Measurements from ENCODE around the gene CITED1. TPM values are rescaled to one million over a fixed set of nuclear protein-coding genes. Genes with fewer than 3 reads are reported as not detected.

The CITED1 gene
- total RNA-seq, 1 experiment from 2014 or later = 2.8 TPM

GRCh38 chrX:72258174-72258573 lies 47.5 kb downstream of the CITED1 start (continued):
- TF ChIP-seq SRF (IDR thresholded peaks at IDR 0.05; ENCODE audit: low read depth) = no peak
- TF ChIP-seq ZNF274 (IDR thresholded peaks at IDR 0.05; ENCODE audit: low read depth, low read length) = no peak
- TF ChIP-seq EZH2 (IDR thresholded peaks at IDR 0.05) = no peak

GRCh38 chrX:72255864-72256263 lies 49.9 kb downstream of the CITED1 start:
- Histone ChIP-seq H3K9me3 (ENCODE audit: control insufficient read depth in 1 of 2, insufficient read depth in 1 of 2, low read depth in 1 of 2, low read length in 2 of 2) (no peaks in the 10 kb centered on the region), H3K4me2 (ENCODE audit: low read length) (no peak overlapping the region), H3K27ac (ENCODE audit: low read depth, low read length) (no peak overlapping the region), H3K9ac (ENCODE audit: low read length) (no peak overlapping the region), H3K36me3 (ENCODE audit: control insufficient read depth in 1 of 2, insufficient read depth in 2 of 2, low read length in 2 of 2) (no peaks in the 10 kb centered on the region), H3K4me1 (ENCODE audit: control insufficient read depth in 1 of 2, insufficient read depth in 2 of 2, low read length in 2 of 2) (peaks cover 0 to 9% of the 10 kb centered on the region in 2 experiments; a peak in 2 of 4 replicates), H3K9me2 (ENCODE audit: insufficient read depth) (no peaks in the 10 kb centered on the region), H4K20me1 (ENCODE audit: insufficient read depth) (no peaks in the 10 kb centered on the region), H3K27me3 (ENCODE audit: insufficient read depth, low read length) (no peaks in the 10 kb centered on the region), H3K79me2 (ENCODE audit: insufficient read depth, low read length) (no peaks in the 10 kb centered on the region), H3K4me3 (replicated peaks in 1 of 2; ENCODE audit: low read depth in 1 of 2, low read length in 2 of 2) (no peak overlapping the region), H2AFZ (ENCODE audit: low read depth, low read length, poor library complexity, severe bottlenecking) (no peak overlapping the region)
- no peak for TF ChIP-seq YY1 (IDR thresholded peaks at IDR 0.05; ENCODE audit: extremely low read depth, insufficient replicate concordance, low read depth, low read length)
- no peak for TF ChIP-seq ELF1 (IDR thresholded peaks at IDR 0.05; ENCODE audit: borderline replicate concordance, low read depth)
- TF ChIP-seq CBX3 (IDR thresholded peaks at IDR 0.05; ENCODE audit: low read depth) = no peak
- TF ChIP-seq SRF (IDR thresholded peaks at IDR 0.05; ENCODE audit: low read depth) = no peak
- no peak for TF ChIP-seq FOSL1 (IDR thresholded peaks at IDR 0.05; ENCODE audit: low read depth)
- TF ChIP-seq RAD21 (IDR thresholded peaks at IDR 0.05; ENCODE audit: low read depth) = no peak
- TF ChIP-seq TCF7L2 (IDR thresholded peaks at IDR 0.05; ENCODE audit: borderline replicate concordance, extremely low read depth, insufficient read depth, insufficient read length) = no peak
- TF ChIP-seq ZFX (IDR thresholded peaks at IDR 0.05) = no peak
- TF ChIP-seq JUND (IDR thresholded peaks at IDR 0.05) = no peak
- TF ChIP-seq EGR1 (IDR thresholded peaks at IDR 0.05; ENCODE audit: low read depth) = no peak
- POLR2A ChIA-PET = no interaction called here
- ATAC-seq (no peak), DNase-seq (ENCODE audit: low read depth, low spot score) (no peak)
- RAD21 ChIA-PET (ENCODE audit: low non-redundant PET in 1 of 2, low total read pairs in 2 of 2, uncharacterized antibody in 2 of 2, unreplicated experiment in 2 of 2) = no interaction called here
- BruUV-seq (replicated peaks) = no TSS peak
- CTCF ChIA-PET = no interaction called here
- intact Hi-C loops (cut with micrococcal nuclease) = no loop called here
